HepG2 (cell line): ENCODE data around the gene ADGRV1. TPM values are rescaled to one million over a fixed set of nuclear protein-coding genes. Genes with fewer than 3 reads are reported as not detected.

Source experiments
- CHCHD3 ChIP-seq: sonication (generic); formaldehyde crosslinking; IDR thresholded peaks from 2 replicates; pipeline ENCODE4 v1.8.0; 2022; ENCODE audit warnings: mild to moderate bottlenecking, missing genetic modification reagents, moderate library complexity
- CREBL2 ChIP-seq: sonication (generic); formaldehyde crosslinking; IDR thresholded peaks from 2 replicates; pipeline ENCODE4 v1.8.1; 2023; ENCODE audit warnings: missing genetic modification reagents, mild to moderate bottlenecking, borderline replicate concordance
- DPF2 ChIP-seq: sonication (generic); formaldehyde crosslinking; IDR thresholded peaks from 2 replicates; pipeline ENCODE4 v1.4.0; 2020; ENCODE audit warnings: mild to moderate bottlenecking, low read depth, missing genetic modification reagents, borderline replicate concordance
- GTF3A ChIP-seq: sonication (generic); formaldehyde crosslinking; conservative IDR thresholded peaks from 2 replicates; pipeline ENCODE4 v1.4.0; 2020; ENCODE audit warnings: mild to moderate bottlenecking, missing genetic modification reagents
- KDM2A ChIP-seq: sonication (generic); formaldehyde crosslinking; IDR thresholded peaks from 2 replicates; pipeline ENCODE4 v1.4.0; 2020; ENCODE audit warnings: low read depth, missing genetic modification reagents, borderline replicate concordance
- MED1 ChIP-seq: sonication (generic); formaldehyde crosslinking; IDR thresholded peaks from 2 replicates; pipeline ENCODE4 v1.4.0; 2020; ENCODE audit warnings: missing genetic modification reagents
- PPARG ChIP-seq: conservative IDR thresholded peaks from 2 replicates; pipeline ENCODE4 v1.6.1; 2016; ENCODE audit warnings: missing biosample characterization, missing genetic modification reagents
- TFDP1 ChIP-seq: IDR thresholded peaks from 2 replicates; pipeline ENCODE4 v1.6.1; 2016; ENCODE audit warnings: missing compliant biosample characterization, missing genetic modification reagents, borderline replicate concordance
- XBP1 ChIP-seq: sonication (generic); formaldehyde crosslinking; IDR thresholded peaks from 2 replicates; pipeline ENCODE4 v1.5.0; 2020; ENCODE audit warnings: missing genetic modification reagents
- YEATS2 ChIP-seq: sonication (generic); formaldehyde crosslinking; IDR thresholded peaks from 2 replicates; pipeline ENCODE4 v1.4.0; 2020; ENCODE audit warnings: missing genetic modification reagents, borderline replicate concordance
- ZNF225 ChIP-seq: sonication (generic); formaldehyde crosslinking; IDR thresholded peaks from 2 replicates; pipeline ENCODE4 v1.4.0; 2020; ENCODE audit warnings: mild to moderate bottlenecking, missing genetic modification reagents
- ZNF282 ChIP-seq: fragments of 450-650 bp; IDR thresholded peaks from 2 replicates; pipeline ENCODE4 v1.6.1; 2018; ENCODE audit not compliant: partially characterized antibody
- ZNF577 ChIP-seq: sonication (generic); formaldehyde crosslinking; IDR thresholded peaks from 2 replicates; pipeline ENCODE4 v1.4.0; 2020; ENCODE audit warnings: mild to moderate bottlenecking, low read depth, missing genetic modification reagents, borderline replicate concordance
- ZSCAN25 ChIP-seq: sonication (generic); formaldehyde crosslinking; IDR thresholded peaks from 2 replicates; pipeline ENCODE4 v1.8.0; 2022; ENCODE audit warnings: mild to moderate bottlenecking, missing genetic modification reagents
- polyA plus RNA-seq, 8 experiments: library from polyadenylated mRNA; depleted of rRNA in 3 of 8; stranded (reverse) in 7 of 8; unstranded in 1 of 8; fragments of >200 nt; fragmentation: Illumina TruSeq in 4 of 8; extraction: Trizol in 4 of 8; gene quantifications; 2 replicates each; pipeline versions ENCODE4 v1.2.1 to v1.2.3, GENCODE V29; 2011 to 2016; ENCODE audit warnings: low read depth in 4 of 8, missing spikeins in 1 of 8, mixed read lengths in 1 of 8; ENCODE audit not compliant: insufficient read depth in 1 of 8
- total RNA-seq, 5 experiments: library from RNA; depleted of rRNA; stranded (reverse); fragments of >200 nt; fragmentation: Illumina TruSeq; extraction: Trizol; gene quantifications; 2 replicates each; pipeline ENCODE4 v1.2.3, GENCODE V29; 2016; ENCODE audit warnings: low read depth in 1 of 5
- TF ChIP-seq, protein P1 (sequence below): sonication (generic); formaldehyde crosslinking; IDR thresholded peaks from one replicate; pipeline ENCODE4 v1.5.1; 2020; ENCODE audit warnings: mild to moderate bottlenecking, missing genetic modification reagents; ENCODE audit errors: not compliant biosample characterization
- TF ChIP-seq, protein P2 (sequence below): sonication (generic); formaldehyde crosslinking; IDR thresholded peaks from 2 replicates; pipeline ENCODE4 v1.4.0; 2020; ENCODE audit warnings: mild to moderate bottlenecking, missing genetic modification reagents
- TF ChIP-seq, protein P3 (sequence below): sonication (generic); formaldehyde crosslinking; IDR thresholded peaks from 2 replicates; pipeline ENCODE4 v1.5.0; 2020; ENCODE audit warnings: mild to moderate bottlenecking, missing genetic modification reagents

ADGRV1 gene
- total and polyA plus RNA-seq, 2 of the 13 experiments (the other 11 are each of a cell fraction or from before 2014, with no cell fraction given), result 1.7 to 3.9 TPM

GRCh38 chr5:90529194-90529938 lies 29.2 kb upstream of the ADGRV1 start, which contains the start of gene LYSMD3 (continued):
- TF ChIP-seq, protein P1, sequence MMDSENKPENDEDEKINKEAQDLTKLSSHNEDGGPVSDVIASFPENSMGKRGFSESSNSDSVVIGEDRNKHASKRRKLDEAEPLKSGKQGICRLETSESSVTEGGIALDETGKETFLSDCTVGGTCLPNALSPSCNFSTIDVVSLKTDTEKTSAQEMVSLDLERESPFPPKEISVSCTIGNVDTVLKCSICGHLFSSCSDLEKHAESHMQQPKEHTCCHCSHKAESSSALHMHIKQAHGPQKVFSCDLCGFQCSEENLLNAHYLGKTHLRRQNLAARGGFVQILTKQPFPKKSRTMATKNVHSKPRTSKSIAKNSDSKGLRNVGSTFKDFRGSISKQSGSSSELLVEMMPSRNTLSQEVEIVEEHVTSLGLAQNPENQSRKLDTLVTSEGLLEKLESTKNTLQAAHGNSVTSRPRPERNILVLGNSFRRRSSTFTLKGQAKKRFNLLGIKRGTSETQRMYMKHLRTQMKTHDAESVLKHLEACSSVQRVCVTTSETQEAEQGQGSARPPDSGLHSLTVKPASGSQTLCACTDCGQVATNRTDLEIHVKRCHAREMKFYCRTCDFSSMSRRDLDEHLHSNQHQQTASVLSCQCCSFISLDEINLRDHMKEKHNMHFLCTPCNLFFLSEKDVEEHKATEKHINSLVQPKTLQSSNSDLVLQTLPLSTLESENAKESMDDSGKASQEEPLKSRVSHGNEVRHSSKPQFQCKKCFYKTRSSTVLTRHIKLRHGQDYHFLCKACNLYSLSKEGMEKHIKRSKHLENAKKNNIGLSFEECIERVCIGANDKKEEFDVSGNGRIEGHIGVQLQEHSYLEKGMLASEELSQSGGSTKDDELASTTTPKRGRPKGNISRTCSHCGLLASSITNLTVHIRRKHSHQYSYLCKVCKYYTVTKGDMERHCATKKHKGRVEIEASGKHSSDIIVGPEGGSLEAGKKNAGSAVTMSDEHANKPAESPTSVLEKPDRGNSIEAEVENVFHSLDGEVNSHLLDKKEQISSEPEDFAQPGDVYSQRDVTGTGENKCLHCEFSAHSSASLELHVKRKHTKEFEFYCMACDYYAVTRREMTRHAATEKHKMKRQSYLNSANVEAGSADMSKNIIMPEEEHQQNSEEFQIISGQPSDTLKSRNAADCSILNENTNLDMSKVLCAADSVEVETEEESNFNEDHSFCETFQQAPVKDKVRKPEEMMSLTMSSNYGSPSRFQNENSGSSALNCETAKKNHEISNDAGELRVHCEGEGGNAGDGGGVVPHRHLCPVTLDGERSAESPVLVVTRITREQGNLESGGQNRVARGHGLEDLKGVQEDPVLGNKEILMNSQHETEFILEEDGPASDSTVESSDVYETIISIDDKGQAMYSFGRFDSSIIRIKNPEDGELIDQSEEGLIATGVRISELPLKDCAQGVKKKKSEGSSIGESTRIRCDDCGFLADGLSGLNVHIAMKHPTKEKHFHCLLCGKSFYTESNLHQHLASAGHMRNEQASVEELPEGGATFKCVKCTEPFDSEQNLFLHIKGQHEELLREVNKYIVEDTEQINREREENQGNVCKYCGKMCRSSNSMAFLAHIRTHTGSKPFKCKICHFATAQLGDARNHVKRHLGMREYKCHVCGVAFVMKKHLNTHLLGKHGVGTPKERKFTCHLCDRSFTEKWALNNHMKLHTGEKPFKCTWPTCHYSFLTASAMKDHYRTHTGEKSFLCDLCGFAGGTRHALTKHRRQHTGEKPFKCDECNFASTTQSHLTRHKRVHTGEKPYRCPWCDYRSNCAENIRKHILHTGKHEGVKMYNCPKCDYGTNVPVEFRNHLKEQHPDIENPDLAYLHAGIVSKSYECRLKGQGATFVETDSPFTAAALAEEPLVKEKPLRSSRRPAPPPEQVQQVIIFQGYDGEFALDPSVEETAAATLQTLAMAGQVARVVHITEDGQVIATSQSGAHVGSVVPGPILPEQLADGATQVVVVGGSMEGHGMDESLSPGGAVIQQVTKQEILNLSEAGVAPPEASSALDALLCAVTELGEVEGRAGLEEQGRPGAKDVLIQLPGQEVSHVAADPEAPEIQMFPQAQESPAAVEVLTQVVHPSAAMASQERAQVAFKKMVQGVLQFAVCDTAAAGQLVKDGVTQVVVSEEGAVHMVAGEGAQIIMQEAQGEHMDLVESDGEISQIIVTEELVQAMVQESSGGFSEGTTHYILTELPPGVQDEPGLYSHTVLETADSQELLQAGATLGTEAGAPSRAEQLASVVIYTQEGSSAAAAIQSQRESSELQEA (CRISPR knock-in tag), result no peak
- peak; percentile 83; the same call in 1 of the 2 replicates for TF ChIP-seq YEATS2 (CRISPR knock-in tag)
- peak; percentile 88 for TF ChIP-seq XBP1 (CRISPR knock-in tag)
- 0 out of 2 replicates have a peak, but pooled peaks have one; percentile 40 for TF ChIP-seq CHCHD3 (CRISPR knock-in tag)
- TF ChIP-seq KDM2A (CRISPR knock-in tag), result peak; percentile 87
- TF ChIP-seq CREBL2 (CRISPR knock-in tag), result peak; percentile 81; the same call in 1 of the 2 replicates
- peak; percentile 32; the same call in 1 of the 2 replicates for TF ChIP-seq DPF2 (CRISPR knock-in tag)
- TF ChIP-seq ZNF577 (CRISPR knock-in tag), result 0 out of 2 replicates have a peak, but pooled peaks have one; percentile 30
- TF ChIP-seq, protein P2, sequence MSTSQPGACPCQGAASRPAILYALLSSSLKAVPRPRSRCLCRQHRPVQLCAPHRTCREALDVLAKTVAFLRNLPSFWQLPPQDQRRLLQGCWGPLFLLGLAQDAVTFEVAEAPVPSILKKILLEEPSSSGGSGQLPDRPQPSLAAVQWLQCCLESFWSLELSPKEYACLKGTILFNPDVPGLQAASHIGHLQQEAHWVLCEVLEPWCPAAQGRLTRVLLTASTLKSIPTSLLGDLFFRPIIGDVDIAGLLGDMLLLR, result no peak
- TF ChIP-seq TFDP1, result no peak
- peak; percentile 37; the same call in 1 of the 2 replicates for TF ChIP-seq MED1 (CRISPR knock-in tag)
- TF ChIP-seq, protein P3, sequence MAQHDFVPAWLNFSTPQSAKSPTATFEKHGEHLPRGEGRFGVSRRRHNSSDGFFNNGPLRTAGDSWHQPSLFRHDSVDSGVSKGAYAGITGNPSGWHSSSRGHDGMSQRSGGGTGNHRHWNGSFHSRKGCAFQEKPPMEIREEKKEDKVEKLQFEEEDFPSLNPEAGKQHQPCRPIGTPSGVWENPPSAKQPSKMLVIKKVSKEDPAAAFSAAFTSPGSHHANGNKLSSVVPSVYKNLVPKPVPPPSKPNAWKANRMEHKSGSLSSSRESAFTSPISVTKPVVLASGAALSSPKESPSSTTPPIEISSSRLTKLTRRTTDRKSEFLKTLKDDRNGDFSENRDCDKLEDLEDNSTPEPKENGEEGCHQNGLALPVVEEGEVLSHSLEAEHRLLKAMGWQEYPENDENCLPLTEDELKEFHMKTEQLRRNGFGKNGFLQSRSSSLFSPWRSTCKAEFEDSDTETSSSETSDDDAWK (CRISPR knock-in tag), result no peak
- no peak for TF ChIP-seq ZNF282
- TF ChIP-seq ZNF225, result peak; percentile 49; the same call in 1 of the 2 replicates
- TF ChIP-seq ZSCAN25 (CRISPR knock-in tag), result no peak; the same call in 1 of the 2 replicates
- TF ChIP-seq GTF3A (CRISPR knock-in tag), result peak; percentile 90
- no peak for TF ChIP-seq PPARG (CRISPR knock-in tag)
